Right atrium auricular region (tissue), 2 donors: ENCODE results near the gene TSPAN31. TPM values are rescaled to one million over a fixed set of nuclear protein-coding genes. Genes with fewer than 3 reads are reported as not detected.

ENCODE experiments used
- microRNA-seq, 2 donors: library from miRNA; unstranded; fragments of <30 nt; microRNA quantifications; one replicate each; pipeline ENCODE4, GENCODE V29; 2016 to 2017; ENCODE audit warnings: borderline number of aligned reads in 2 of 2, borderline replicate concordance in 1 of 2
- total RNA-seq, 2 donors: library from RNA; depleted of rRNA; stranded (reverse); fragments of >200 nt; gene quantifications; one replicate each; pipeline ENCODE4 v1.1.0, GENCODE V29; 2016

The TSPAN31 gene
- total RNA-seq, 2 donors from 2014 or later = 50.3 to 59.6 TPM

Small RNA genes lying within 50 kb of the gene (microRNA-seq; reads per million reads assigned to microRNA genes)
- gene MIR6759 = 0 reads per million in 2 donors

Other genes starting within 250 kb of the TSPAN31 start
- gene DDIT3, start 224.5 kb upstream of the TSPAN31 start, total RNA-seq = 10 to 100 TPM; 19.8 to 25.0 TPM
- gene MBD6, start 222.2 kb upstream of the TSPAN31 start, total RNA-seq = 10 to 100 TPM; 12.5 to 14.4 TPM
- 100 to 1,000 TPM; 109 to 114 TPM for gene DCTN2, start 197.8 kb upstream of the TSPAN31 start, total RNA-seq
- gene KIF5A, start 195.0 kb upstream of the TSPAN31 start, total RNA-seq = under 1 TPM; 0.11 to 0.12 TPM
- gene PIP4K2C, start 153.8 kb upstream of the TSPAN31 start, total RNA-seq = 10 to 100 TPM; 22.1 to 25.2 TPM
- gene DTX3, start 140.2 kb upstream of the TSPAN31 start, total RNA-seq = 10 to 100 TPM; 22.3 to 32.5 TPM
- 10 to 100 TPM in 1 of 2 donors, 1 to 10 TPM in 1; 7.4 to 11.0 TPM for gene ARHGEF25, start 133.6 kb upstream of the TSPAN31 start, total RNA-seq
- 1 to 10 TPM; 3.5 to 4.4 TPM for gene B4GALNT1, start 111.8 kb upstream of the TSPAN31 start, total RNA-seq
- 100 to 1,000 TPM; 161 to 173 TPM for gene OS9, start 50.9 kb upstream of the TSPAN31 start, total RNA-seq
- 1 to 10 TPM in 1 of 2 donors, under 1 TPM in 1; 0.75 to 4.8 TPM for gene AGAP2, start 6.3 kb upstream of the TSPAN31 start, total RNA-seq
- 10 to 100 TPM; 32.1 to 59.7 TPM for gene CDK4, start 7.3 kb downstream of the TSPAN31 start, total RNA-seq
- 10 to 100 TPM in 1 of 2 donors, 1 to 10 TPM in 1; 8.4 to 11.6 TPM for gene MARCHF9, start 10.1 kb downstream of the TSPAN31 start, total RNA-seq
- gene CYP27B1, start 22.0 kb downstream of the TSPAN31 start, total RNA-seq = under 1 TPM; 0.28 to 0.33 TPM
- 1 to 10 TPM; 1.5 to 8.5 TPM for gene METTL1, start 27.1 kb downstream of the TSPAN31 start, total RNA-seq
- gene EEF1AKMT3, start 27.6 kb downstream of the TSPAN31 start, total RNA-seq = 1 to 10 TPM; 1.9 to 3.6 TPM
- gene TSFM, start 37.7 kb downstream of the TSPAN31 start, total RNA-seq = 10 to 100 TPM; 20.0 to 23.2 TPM
- gene AVIL, start 73.7 kb downstream of the TSPAN31 start, total RNA-seq = 1 to 10 TPM; 1.3 to 2.6 TPM
- 100 to 1,000 TPM in 1 of 2 donors, 10 to 100 TPM in 1; 67.6 to 105 TPM for gene CTDSP2, start 101.7 kb downstream of the TSPAN31 start, total RNA-seq
- gene ATP23, start 196.5 kb downstream of the TSPAN31 start, total RNA-seq = 1 to 10 TPM; 2.6 to 6.0 TPM